SK-N-SH (cell line): Measurements from ENCODE around the gene GRM7. TPM values are rescaled to one million over a fixed set of nuclear protein-coding genes. Genes with fewer than 3 reads are reported as not detected.

Experiments
- CTCF ChIA-PET: fragments of 300-600, 350-600 bp; formaldehyde crosslinking; extraction: SDS; loops from one replicate; lab custom pipeline; 2021; lab: Yijun Ruan, JAX
- POLR2A ChIA-PET: fragments of 350-600 bp; sonication (Branson Sonifier 250); formaldehyde crosslinking; extraction: SDS; loops from one replicate; lab custom pipeline; 2020; ENCODE audit warnings: antibody characterized with exemption, inconsistent platforms; lab: Yijun Ruan, JAX
- DNase-seq: peaks from one replicate; pipeline ENCODE4 v3.0.0; 2012
- H2AFZ ChIP-seq: fragments of 200-600 bp; sonication (generic); 2 replicates; pipeline ENCODE4 v1.8.1; 2016; ENCODE audit warnings: antibody characterized with exemption, mild to moderate bottlenecking, low read depth
- H3F3A ChIP-seq: fragments of 200-600 bp; sonication (generic); replicated peaks from 2 replicates; pipeline ENCODE3; 2016; ENCODE audit warnings: antibody characterized with exemption, mild to moderate bottlenecking; ENCODE audit not compliant: insufficient read depth
- H3K27ac ChIP-seq, 2 experiments: fragments of 200-500 bp in 1 of 2; fragments of 200-600 bp in 1 of 2; sonication (Bioruptor generic) in 1 of 2; sonication (generic), shearing (Covaris generic) in 1 of 2; 2 replicates each; pipeline versions ENCODE4 v1.5.1 to v1.6.1; 2014 to 2016; ENCODE audit warnings: low read depth in 2 of 2, inconsistent platforms in 1 of 2, low read length in 1 of 2, mild to moderate bottlenecking in 1 of 2, mixed read lengths in 1 of 2
- H3K27me3 ChIP-seq: fragments of 200-600 bp; sonication (generic), shearing (Covaris generic); 2 replicates; pipeline ENCODE4 v1.6.1; 2016; ENCODE audit warnings: mixed run types; ENCODE audit not compliant: insufficient read depth
- H3K36me3 ChIP-seq, 2 experiments: fragments of 200-500 bp in 1 of 2; fragments of 200-600 bp in 1 of 2; sonication (Bioruptor generic) in 1 of 2; sonication (generic) in 1 of 2; replicated peaks in 1 of 2; 2 replicates each; pipeline versions ENCODE3 to v1.5.1; 2014 to 2016; ENCODE audit warnings: low read length in 1 of 2, mild to moderate bottlenecking in 1 of 2; ENCODE audit not compliant: insufficient read depth in 2 of 2, control insufficient read depth in 1 of 2
- H3K4me1 ChIP-seq, 2 experiments: fragments of 200-500 bp in 1 of 2; fragments of 200-600 bp in 1 of 2; sonication (Bioruptor generic) in 1 of 2; sonication (generic), shearing (Covaris generic) in 1 of 2; 2 replicates each; pipeline versions ENCODE4 v1.5.1 to v1.6.1; 2014 to 2016; ENCODE audit warnings: low read depth in 1 of 2, low read length in 1 of 2, mixed run types in 1 of 2; ENCODE audit not compliant: insufficient read depth in 2 of 2, control insufficient read depth in 1 of 2
- H3K4me2 ChIP-seq: fragments of 200-600 bp; sonication (generic), shearing (Covaris generic); 2 replicates; pipeline ENCODE4 v1.6.1; 2017; ENCODE audit warnings: mixed run types
- H3K4me3 ChIP-seq, 2 experiments: fragments of 200-500 bp in 1 of 2; fragments of 200-600 bp in 1 of 2; sonication (Bioruptor generic) in 1 of 2; sonication (generic), shearing (Covaris generic) in 1 of 2; 2 replicates each; pipeline versions ENCODE4 v1.5.1 to v1.8.1; 2014 to 2016; ENCODE audit warnings: low read depth in 2 of 2, inconsistent platforms in 1 of 2, low read length in 1 of 2, mild to moderate bottlenecking in 1 of 2, mixed read lengths in 1 of 2, moderate library complexity in 1 of 2
- H3K79me2 ChIP-seq: fragments of 200-600 bp; sonication (generic); 2 replicates; pipeline ENCODE4 v1.8.1; 2017; ENCODE audit warnings: mild to moderate bottlenecking; ENCODE audit not compliant: insufficient read depth
- H3K9ac ChIP-seq: fragments of 200-600 bp; sonication (generic); 2 replicates; pipeline ENCODE4 v1.6.1; 2017; ENCODE audit warnings: mixed run types
- H3K9me2 ChIP-seq: fragments of 200-600 bp; sonication (generic); 2 replicates; pipeline ENCODE4 v1.6.1; 2017; ENCODE audit warnings: mixed run types
- H3K9me3 ChIP-seq: fragments of 200-600 bp; sonication (generic); 2 replicates; pipeline ENCODE4 v1.6.1; 2017; ENCODE audit warnings: mixed run types, mild to moderate bottlenecking, moderate library complexity
- H4K20me1 ChIP-seq: fragments of 200-600 bp; sonication (generic); 2 replicates; pipeline ENCODE4 v1.6.1; 2017; ENCODE audit warnings: mild to moderate bottlenecking, mixed run types; ENCODE audit not compliant: insufficient read depth
- EZH2phosphoT487 ChIP-seq: fragments of 200-600 bp; sonication (generic); IDR thresholded peaks from 2 replicates; pipeline ENCODE4 v1.6.1; 2017; ENCODE audit warnings: low read depth, mixed run types, mild to moderate bottlenecking, antibody characterized with exemption, moderate library complexity, borderline replicate concordance
- GATA2 ChIP-seq: sonication (generic); formaldehyde crosslinking; IDR thresholded peaks from 2 replicates; pipeline ENCODE4 v1.5.0; 2020; ENCODE audit warnings: mild to moderate bottlenecking, missing genetic modification reagents
- JUND ChIP-seq: IDR thresholded peaks from 2 replicates; pipeline ENCODE4 v1.4.0; 2012
- MXI1 ChIP-seq: IDR thresholded peaks from 2 replicates; pipeline ENCODE4 v1.6.1; 2012; ENCODE audit warnings: mild to moderate bottlenecking, low read depth, low read length, improper control_type of control experiment
- RCOR1 ChIP-seq: fragments of 150-350 bp; IDR thresholded peaks from 2 replicates; pipeline ENCODE4 v1.6.1; 2017; ENCODE audit warnings: antibody characterized with exemption, low read length
- REST ChIP-seq: IDR thresholded peaks from 2 replicates; pipeline ENCODE4 v1.6.1; 2012; ENCODE audit warnings: mild to moderate bottlenecking, low read depth, low read length, moderate library complexity
- RFX5 ChIP-seq: IDR thresholded peaks from 2 replicates; pipeline ENCODE4 v1.6.1; 2012; ENCODE audit warnings: mild to moderate bottlenecking, improper control_type of control experiment, low read length
- SIN3A ChIP-seq: IDR thresholded peaks from 2 replicates; pipeline ENCODE4 v1.6.1; 2012; ENCODE audit warnings: low read depth, mild to moderate bottlenecking, low read length, moderate library complexity, borderline replicate concordance
- TAF1 ChIP-seq: IDR thresholded peaks from 2 replicates; pipeline ENCODE4 v1.6.1; 2012; ENCODE audit warnings: low read depth, mild to moderate bottlenecking, low read length, moderate library complexity, borderline replicate concordance
- USF1 ChIP-seq: IDR thresholded peaks from 2 replicates; pipeline ENCODE4 v1.4.0; 2012; ENCODE audit warnings: low read depth, borderline replicate concordance
- YY1 ChIP-seq: IDR thresholded peaks from 2 replicates; pipeline ENCODE4 v1.4.0; 2012; ENCODE audit warnings: low read depth, mild to moderate bottlenecking
- ZBTB33 ChIP-seq: IDR thresholded peaks from 2 replicates; pipeline ENCODE4 v1.4.0; 2012; ENCODE audit warnings: low read depth, borderline replicate concordance
- WGBS: methylation state at CpG from one replicate; pipeline ENCODE4 v1.1.6; 2017; ENCODE audit warnings: low lambda C conversion rate; 5-methylcytosine and 5-hydroxymethylcytosine counted together
- polyA plus RNA-seq, 3 experiments: library from polyadenylated mRNA; depleted of rRNA; stranded (reverse); fragments of >200 nt; gene quantifications; 2 replicates each; pipeline ENCODE4 v1.2.3, GENCODE V29; 2012

The GRM7 gene
- polyA plus RNA-seq, 1 of the 3 experiments (the other 2 are of a cell fraction) = 0.03 TPM

- H3K4me2 ChIP-seq = no peak overlapping the region
- H2AFZ ChIP-seq = no peak overlapping the region
- H4K20me1 ChIP-seq = no peaks in the 10 kb centered on the region
- no peaks in the 10 kb centered on the region for H3K79me2 ChIP-seq
- CTCF ChIA-PET = no interaction called here
- H3K36me3 ChIP-seq = no peaks in the 10 kb centered on the region
- no peaks in the 10 kb centered on the region for H3K9me2 ChIP-seq
- no peaks in the 10 kb centered on the region for H3K27me3 ChIP-seq
- TF ChIP-seq RFX5 (no peak), RCOR1 (no peak), TAF1 (no peak)
- no peaks in the 10 kb centered on the region; the same call in 1 of the 2 replicates for H3K9me3 ChIP-seq
- H3K4me3 ChIP-seq = no peak overlapping the region
- H3K9ac ChIP-seq = no peak overlapping the region
- no peaks in the 10 kb centered on the region for H3F3A ChIP-seq
- no peak overlapping the region for H3K27ac ChIP-seq
- no peaks in the 10 kb centered on the region for H3K4me1 ChIP-seq
- POLR2A ChIA-PET = no interaction called here
- no peak for DNase-seq
Observed at GRCh38 chr3:7536510-7536909, 675.6 kb downstream of the GRM7 start.

GRCh38 chr3:7536921-7537320, 676.0 kb downstream of the GRM7 start:
- CTCF ChIA-PET = no interaction called here
- Histone ChIP-seq H3K9me3 (no peaks in the 10 kb centered on the region; the same call in 1 of the 2 replicates), H3K27ac (no peak overlapping the region), H4K20me1 (no peaks in the 10 kb centered on the region), H3K36me3 (no peaks in the 10 kb centered on the region), H3K9me2 (no peaks in the 10 kb centered on the region), H3K4me3 (no peak overlapping the region), H3K9ac (no peak overlapping the region), H3K79me2 (no peaks in the 10 kb centered on the region), H3F3A (no peaks in the 10 kb centered on the region), H2AFZ (no peak overlapping the region), H3K27me3 (no peaks in the 10 kb centered on the region), H3K4me2 (no peak overlapping the region), H3K4me1 (no peaks in the 10 kb centered on the region)
- no peak for DNase-seq
- POLR2A ChIA-PET = no interaction called here
- WGBS = 59% methylated on average over 1 of the region's 1 CpG
- no peak for TF ChIP-seq REST
- no peak for TF ChIP-seq JUND
- no peak for TF ChIP-seq RFX5
- TF ChIP-seq MXI1 = no peak
- no peak for TF ChIP-seq YY1
- TF ChIP-seq ZBTB33 = no peak
- no peak for TF ChIP-seq GATA2 (CRISPR knock-in tag)
- no peak for TF ChIP-seq EZH2phosphoT487
- no peak for TF ChIP-seq USF1
- no peak for TF ChIP-seq RCOR1
- no peak for TF ChIP-seq SIN3A
